ENCODE data around the gene CABP5.

The CABP5 gene

DNA sequence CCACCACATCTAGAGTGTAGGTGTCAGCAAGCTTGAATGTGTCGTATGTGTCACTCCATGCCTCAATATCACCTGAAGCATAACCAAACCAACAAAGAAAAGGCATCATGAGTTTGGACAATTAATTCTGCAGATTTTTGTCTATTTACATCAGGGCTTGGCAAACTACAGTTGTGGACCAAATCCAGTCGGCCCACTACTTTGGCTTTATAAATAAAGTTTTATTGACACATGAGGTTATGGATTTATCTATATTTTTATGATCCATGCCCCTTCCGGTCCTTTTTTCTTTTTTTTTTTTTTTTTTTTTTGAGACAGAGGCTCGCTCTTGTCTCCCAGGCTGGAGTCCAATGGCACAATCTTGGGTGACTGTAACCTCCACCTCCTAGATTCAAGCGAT lies 9.2 kb upstream of the CABP5 start:
- POLR2A ChIA-PET = no interaction called here
- DNase-seq (ENCODE audit: extremely low spot score) = no peak
- CTCF ChIA-PET = no interaction called here
- TF ChIP-seq, protein P1, sequence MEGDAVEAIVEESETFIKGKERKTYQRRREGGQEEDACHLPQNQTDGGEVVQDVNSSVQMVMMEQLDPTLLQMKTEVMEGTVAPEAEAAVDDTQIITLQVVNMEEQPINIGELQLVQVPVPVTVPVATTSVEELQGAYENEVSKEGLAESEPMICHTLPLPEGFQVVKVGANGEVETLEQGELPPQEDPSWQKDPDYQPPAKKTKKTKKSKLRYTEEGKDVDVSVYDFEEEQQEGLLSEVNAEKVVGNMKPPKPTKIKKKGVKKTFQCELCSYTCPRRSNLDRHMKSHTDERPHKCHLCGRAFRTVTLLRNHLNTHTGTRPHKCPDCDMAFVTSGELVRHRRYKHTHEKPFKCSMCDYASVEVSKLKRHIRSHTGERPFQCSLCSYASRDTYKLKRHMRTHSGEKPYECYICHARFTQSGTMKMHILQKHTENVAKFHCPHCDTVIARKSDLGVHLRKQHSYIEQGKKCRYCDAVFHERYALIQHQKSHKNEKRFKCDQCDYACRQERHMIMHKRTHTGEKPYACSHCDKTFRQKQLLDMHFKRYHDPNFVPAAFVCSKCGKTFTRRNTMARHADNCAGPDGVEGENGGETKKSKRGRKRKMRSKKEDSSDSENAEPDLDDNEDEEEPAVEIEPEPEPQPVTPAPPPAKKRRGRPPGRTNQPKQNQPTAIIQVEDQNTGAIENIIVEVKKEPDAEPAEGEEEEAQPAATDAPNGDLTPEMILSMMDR (IDR thresholded peaks at IDR 0.05; ENCODE audit: control extremely low read depth, extremely low read depth, low read depth, missing control alignments) = no peak

DNA sequence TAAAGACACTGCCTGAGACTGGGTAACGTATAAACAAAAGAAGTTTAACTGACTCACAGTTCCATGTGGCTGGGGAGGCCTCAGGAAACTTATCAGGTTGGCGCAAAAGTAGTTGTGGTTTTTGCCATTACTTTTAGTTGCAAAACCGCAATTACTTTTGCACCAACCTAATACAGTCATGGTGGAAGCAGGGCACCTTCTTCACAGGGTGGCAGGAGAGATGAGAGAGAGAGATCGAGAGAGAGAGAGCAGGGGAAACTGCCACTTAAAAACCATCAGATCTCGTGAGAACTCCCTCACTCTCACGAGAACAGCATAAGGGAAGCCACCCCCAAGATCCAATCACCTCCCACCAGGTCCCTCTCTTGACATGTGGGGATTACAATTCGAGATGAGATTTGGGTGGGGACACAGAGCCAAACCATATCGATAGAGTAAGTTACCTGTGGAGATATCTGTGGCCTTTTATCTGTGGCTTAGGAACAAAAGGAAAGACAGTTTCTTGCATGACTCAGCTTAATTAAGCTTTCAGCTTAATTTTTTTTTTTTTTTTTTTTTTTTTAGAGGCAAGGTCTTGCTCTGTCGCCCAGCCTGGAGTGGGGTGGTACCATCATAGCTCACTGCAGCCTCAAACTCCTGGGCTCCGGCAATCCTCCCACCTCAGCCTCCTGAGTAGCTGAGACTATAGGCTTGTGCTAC lies 7.6 kb upstream of the CABP5 start:
- CTCF ChIA-PET = no interaction called here

DNA sequence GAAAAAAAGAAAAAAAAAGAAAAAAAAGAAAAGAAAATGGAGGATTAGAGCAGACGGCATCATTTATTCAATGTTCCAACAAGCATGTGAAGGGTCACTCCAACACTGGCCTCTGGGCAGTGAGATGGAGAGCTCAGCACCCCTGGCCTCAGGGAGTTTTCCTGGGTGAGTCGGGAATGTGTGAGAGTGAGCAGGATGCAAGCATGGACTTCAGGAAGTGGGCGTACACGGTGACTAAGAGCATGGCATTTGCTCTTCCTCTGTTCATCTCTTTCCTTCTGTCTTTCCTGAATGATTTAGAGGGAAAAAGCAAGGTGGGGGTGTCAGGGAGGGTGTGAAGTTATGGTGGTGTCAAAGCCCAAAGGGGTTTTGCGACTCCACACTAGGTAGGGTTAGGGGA lies 682 bp upstream of the CABP5 start:
- DNase-seq (ENCODE audit: extremely low spot score) = no peak
- CTCF ChIA-PET = no interaction called here
- TF ChIP-seq, protein P1 (IDR thresholded peaks at IDR 0.05; ENCODE audit: control extremely low read depth, extremely low read depth, low read depth, missing control alignments) = no peak
- POLR2A ChIA-PET = no interaction called here

More for the DNA sequence above, 7.6 kb upstream of the CABP5 start:
- DNase-seq (ENCODE audit: extremely low spot score) = no peak
- POLR2A ChIA-PET = no interaction called here
- TF ChIP-seq, protein P1 (IDR thresholded peaks at IDR 0.05; ENCODE audit: control extremely low read depth, extremely low read depth, low read depth, missing control alignments) = no peak

DNA sequence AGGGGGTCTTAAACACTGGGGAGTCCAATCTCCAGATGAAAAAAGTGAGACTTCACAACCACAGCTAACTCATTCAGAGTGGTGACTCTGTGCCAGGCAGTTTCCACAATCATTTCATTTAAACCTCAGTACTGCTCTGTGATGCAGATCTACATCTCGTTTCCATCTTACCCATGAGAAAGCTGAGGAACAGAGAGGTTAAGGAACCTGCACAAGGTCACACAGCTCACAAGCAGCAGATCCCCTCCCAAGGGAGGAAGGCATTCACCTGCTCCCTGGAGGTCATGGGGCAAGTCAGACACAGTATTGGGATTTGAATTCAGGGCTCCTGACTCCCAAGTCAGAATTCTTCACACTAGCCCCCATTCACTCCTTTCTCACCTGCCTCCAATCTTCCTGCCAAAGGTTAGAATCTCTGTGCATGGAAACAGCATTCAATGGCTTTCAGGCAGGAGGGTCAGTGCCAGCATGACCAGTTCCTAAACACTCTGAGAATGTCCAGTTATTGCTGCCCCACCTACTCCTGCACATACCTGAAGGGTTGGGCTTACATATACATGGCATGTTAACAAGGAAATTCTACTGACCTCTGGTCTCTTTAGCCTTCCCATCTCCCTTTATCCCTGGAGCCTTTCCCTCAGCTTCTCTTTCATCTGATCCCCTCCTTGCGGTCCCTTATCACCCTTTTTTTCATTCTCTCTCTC lies 1.9 kb downstream of the CABP5 start:
- no peak for DNase-seq (ENCODE audit: extremely low spot score)
- POLR2A ChIA-PET = no interaction called here
- CTCF ChIA-PET = no interaction called here
- TF ChIP-seq, protein P1 (IDR thresholded peaks at IDR 0.05; ENCODE audit: control extremely low read depth, extremely low read depth, low read depth, missing control alignments) = no peak

DNA sequence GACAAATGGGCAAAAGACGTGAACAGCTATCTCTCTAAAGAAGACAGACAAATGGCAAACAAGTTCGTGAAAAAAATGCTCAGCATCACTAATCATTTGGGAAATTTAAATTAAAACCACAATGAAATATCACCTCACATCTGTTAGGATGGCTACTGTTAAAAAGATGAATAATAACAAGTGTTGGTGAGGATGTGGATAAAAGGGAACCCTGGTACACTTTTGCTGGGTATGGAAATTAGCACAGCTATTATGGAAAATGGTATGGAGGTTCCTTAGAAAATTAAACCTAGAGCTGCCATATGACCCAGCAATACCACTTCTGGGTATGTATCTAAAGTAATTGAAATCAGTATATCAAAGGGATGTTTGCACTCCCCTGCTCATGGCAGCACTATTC lies 7.1 kb downstream of the CABP5 start:
- POLR2A ChIA-PET = no interaction called here
- CTCF ChIA-PET = no interaction called here
- TF ChIP-seq, protein P1 (IDR thresholded peaks at IDR 0.05; ENCODE audit: control extremely low read depth, extremely low read depth, low read depth, missing control alignments) = no peak
- DNase-seq (ENCODE audit: extremely low spot score) = no peak

DNA sequence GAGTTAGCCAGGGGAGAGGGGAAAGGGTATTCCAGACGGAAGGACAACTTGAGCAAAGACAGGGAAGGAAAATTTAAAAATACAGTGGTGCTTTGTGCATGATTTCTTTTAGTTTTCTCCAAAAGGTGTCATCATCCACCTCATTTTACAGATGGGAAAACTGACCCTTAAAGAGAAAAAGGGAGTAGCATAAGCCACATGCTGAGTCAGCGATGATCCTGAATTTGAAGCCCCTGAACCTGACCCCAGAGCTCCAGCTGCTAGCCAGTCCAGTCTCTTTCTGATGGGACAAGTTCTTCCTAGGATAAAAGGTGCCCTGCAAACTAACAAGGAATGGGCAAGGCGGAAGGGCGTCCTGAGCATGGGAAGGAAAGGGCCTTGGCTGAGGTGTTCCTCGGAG lies 10.3 kb downstream of the CABP5 start:
- CTCF ChIA-PET = no interaction called here
- TF ChIP-seq, protein P1 (IDR thresholded peaks at IDR 0.05; ENCODE audit: control extremely low read depth, extremely low read depth, low read depth, missing control alignments) = no peak

More for the DNA sequence above, 10.3 kb downstream of the CABP5 start:
- no peak for DNase-seq (ENCODE audit: extremely low spot score)
- POLR2A ChIA-PET = no interaction called here

Data from GM10248 (cell line).